ENCODE results near the gene DPEP2NB. TPM values are rescaled to one million over a fixed set of nuclear protein-coding genes. Genes with fewer than 3 reads are reported as not detected.
"Not testable (repeated sequence)": the region's sequence is repeated elsewhere in the genome, so short reads cannot be mapped to it uniquely, and the experiment has no call there.

Gene DPEP2NB
- total RNA-seq, 1 donor from 2014 or later = not detected

DNA sequence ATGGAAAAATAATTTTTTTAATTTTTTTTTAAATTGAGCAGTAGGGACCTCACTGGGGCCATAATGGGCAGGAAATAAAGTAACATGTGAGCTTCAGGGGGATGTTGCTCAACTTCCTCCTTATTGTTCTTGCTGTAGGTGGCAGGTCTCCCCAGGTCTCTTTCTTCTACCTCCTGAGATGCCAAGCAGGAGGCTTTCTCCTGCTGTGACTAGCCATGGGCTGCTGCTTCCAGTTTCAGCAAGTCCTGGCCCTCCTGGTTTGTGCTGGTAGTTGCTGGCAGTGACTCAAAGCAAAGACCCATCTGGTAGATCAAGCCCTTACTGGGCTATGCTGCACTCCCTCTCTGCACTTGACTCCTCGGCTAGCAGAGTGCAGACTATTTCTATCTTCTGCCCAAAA is 2.3 kb downstream of the DPEP2NB start:
- TF ChIP-seq, protein P1, sequence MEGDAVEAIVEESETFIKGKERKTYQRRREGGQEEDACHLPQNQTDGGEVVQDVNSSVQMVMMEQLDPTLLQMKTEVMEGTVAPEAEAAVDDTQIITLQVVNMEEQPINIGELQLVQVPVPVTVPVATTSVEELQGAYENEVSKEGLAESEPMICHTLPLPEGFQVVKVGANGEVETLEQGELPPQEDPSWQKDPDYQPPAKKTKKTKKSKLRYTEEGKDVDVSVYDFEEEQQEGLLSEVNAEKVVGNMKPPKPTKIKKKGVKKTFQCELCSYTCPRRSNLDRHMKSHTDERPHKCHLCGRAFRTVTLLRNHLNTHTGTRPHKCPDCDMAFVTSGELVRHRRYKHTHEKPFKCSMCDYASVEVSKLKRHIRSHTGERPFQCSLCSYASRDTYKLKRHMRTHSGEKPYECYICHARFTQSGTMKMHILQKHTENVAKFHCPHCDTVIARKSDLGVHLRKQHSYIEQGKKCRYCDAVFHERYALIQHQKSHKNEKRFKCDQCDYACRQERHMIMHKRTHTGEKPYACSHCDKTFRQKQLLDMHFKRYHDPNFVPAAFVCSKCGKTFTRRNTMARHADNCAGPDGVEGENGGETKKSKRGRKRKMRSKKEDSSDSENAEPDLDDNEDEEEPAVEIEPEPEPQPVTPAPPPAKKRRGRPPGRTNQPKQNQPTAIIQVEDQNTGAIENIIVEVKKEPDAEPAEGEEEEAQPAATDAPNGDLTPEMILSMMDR (IDR thresholded peaks at IDR 0.05) = no peak

DNA sequence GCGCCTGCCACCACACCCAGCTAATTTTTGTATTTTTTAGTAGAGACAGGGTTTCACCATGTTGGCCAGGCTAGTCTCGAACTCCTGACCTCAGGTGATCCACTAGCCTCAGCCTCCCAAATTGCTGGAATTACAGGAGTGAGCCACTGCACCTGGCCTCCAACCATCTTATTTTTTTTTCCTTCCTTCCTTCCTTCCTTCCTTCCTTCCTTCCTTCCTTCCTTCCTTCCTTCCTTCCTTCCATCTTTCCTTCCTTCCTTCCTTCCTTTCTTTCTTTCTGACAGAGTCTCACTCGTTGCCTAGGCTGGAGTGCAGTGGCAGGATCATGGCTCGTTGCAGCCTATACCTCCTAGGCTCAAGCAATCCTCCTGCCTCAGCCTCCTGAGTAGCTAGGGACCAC is 5.8 kb downstream of the DPEP2NB start:
- H3K27me3 Mint-ChIP-seq (ENCODE audit: unreplicated experiment); H3K4me3 Mint-ChIP-seq (ENCODE audit: unreplicated experiment); H3K27ac Mint-ChIP-seq (ENCODE audit: unreplicated experiment); DNase-seq (ENCODE audit: extremely low spot score, unreplicated experiment); H3K4me1 Mint-ChIP-seq (ENCODE audit: unreplicated experiment); H3K36me3 Mint-ChIP-seq (ENCODE audit: unreplicated experiment); H3K9me3 Mint-ChIP-seq (ENCODE audit: unreplicated experiment): not testable (repeated sequence)

More for the DNA sequence above, 2.3 kb downstream of the DPEP2NB start:
- Mint-ChIP-seq H3K4me1 (ENCODE audit: unreplicated experiment) (no peaks in the 10 kb centered on the region), H3K36me3 (ENCODE audit: unreplicated experiment) (no peaks in the 10 kb centered on the region), H3K27ac (ENCODE audit: unreplicated experiment) (no peak overlapping the region), H3K27me3 (ENCODE audit: unreplicated experiment) (no peaks in the 10 kb centered on the region), H3K4me3 (ENCODE audit: unreplicated experiment) (no peak overlapping the region), H3K9me3 (ENCODE audit: unreplicated experiment) (no peaks in the 10 kb centered on the region)
- no peak for DNase-seq (ENCODE audit: extremely low spot score, unreplicated experiment)

DNA sequence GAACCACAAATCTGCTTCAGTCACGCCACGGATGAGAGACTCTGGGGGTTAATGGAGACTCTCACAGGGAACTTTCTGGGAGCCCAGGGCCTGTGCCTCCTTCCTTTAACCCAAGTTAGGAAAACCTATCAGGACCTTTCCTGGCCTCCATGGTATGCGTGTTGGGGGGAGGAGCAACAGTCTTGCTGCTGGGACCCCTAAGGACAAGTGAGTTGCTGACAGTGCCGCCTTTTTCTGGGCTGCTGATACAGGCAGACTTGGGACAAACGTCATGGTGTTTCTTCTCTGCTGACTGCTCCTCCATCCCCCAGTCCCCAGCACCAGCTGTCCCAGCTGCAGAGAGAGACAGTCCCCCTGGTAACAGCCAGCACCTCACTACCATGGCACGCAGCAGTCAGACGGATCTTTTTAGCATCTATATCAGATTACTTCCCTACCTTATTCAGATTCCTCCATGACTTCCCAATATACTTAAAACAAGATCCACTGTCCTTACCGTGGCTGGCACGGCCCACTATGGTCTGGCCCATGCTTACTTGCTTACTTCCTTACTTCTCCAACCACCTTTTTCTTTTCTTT is 6.5 kb downstream of the DPEP2NB start:
- Mint-ChIP-seq H3K4me1 (ENCODE audit: unreplicated experiment) (peaks cover 9% of the 10 kb centered on the region), H3K9me3 (ENCODE audit: unreplicated experiment) (no peaks in the 10 kb centered on the region), H3K4me3 (ENCODE audit: unreplicated experiment) (no peak overlapping the region), H3K36me3 (ENCODE audit: unreplicated experiment) (no peaks in the 10 kb centered on the region), H3K27me3 (ENCODE audit: unreplicated experiment) (no peaks in the 10 kb centered on the region), H3K27ac (ENCODE audit: unreplicated experiment) (no peak overlapping the region)
- TF ChIP-seq, protein P1 (IDR thresholded peaks at IDR 0.05) = no peak
- no peak for DNase-seq (ENCODE audit: extremely low spot score, unreplicated experiment)

DNA sequence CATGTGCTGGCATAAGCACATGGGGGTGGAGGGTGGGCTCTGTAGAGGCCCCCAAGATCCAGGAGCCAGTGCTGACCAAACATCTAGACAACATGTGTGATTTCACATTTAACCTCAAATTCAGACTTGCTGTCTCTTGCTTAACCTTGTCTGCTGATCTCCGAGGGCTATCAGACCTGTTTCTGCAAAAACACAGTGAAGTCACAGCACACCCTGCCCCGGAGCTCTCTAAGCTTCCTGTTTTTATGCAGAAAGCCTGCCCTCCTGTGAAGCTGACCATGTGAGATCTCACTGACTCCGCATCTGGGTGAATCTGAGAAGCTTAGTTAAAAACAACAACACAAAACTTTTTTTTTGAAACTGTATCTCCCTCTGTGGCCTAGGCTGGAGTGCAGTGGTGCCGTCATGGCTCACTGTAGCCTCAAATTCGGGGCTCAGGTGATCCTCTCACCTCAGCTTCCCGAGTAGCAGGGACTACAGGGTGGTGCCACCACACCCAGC is 9.9 kb downstream of the DPEP2NB start:
- no peaks in the 10 kb centered on the region for H3K27me3 Mint-ChIP-seq (ENCODE audit: unreplicated experiment)
- H3K9me3 Mint-ChIP-seq (ENCODE audit: unreplicated experiment) = no peaks in the 10 kb centered on the region
- peak overlapping the region; percentile 67 for H3K27ac Mint-ChIP-seq (ENCODE audit: unreplicated experiment)
- H3K4me3 Mint-ChIP-seq (ENCODE audit: unreplicated experiment) = no peak overlapping the region
- TF ChIP-seq, protein P1 (IDR thresholded peaks at IDR 0.05) = no peak
- H3K36me3 Mint-ChIP-seq (ENCODE audit: unreplicated experiment) = no peaks in the 10 kb centered on the region
- peaks cover 9% of the 10 kb centered on the region for H3K4me1 Mint-ChIP-seq (ENCODE audit: unreplicated experiment)
- DNase-seq (ENCODE audit: extremely low spot score, unreplicated experiment) = no peak

DNA sequence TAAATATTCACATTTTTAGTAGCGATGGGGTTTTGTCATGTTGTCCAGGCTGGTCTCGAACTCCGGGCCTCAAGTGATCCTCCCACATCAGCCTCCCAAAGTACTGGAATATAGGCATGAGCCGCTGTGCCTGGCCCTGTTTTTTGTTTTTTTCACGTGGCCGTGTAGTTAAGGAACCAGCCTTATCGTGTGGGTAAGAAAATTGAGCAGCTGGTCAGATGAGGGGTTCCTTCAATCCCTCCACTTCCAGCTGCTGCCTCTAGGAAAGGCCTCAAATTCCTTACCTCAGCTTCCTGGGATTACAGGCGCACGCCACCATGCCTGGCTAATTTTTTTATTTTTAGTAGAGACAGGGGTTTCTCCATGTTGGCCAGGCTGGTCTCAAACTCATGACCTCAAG is 10.5 kb downstream of the DPEP2NB start:
- Mint-ChIP-seq H3K27me3 (ENCODE audit: unreplicated experiment) (no peaks in the 10 kb centered on the region), H3K9me3 (ENCODE audit: unreplicated experiment) (no peaks in the 10 kb centered on the region), H3K4me3 (ENCODE audit: unreplicated experiment) (no peak overlapping the region), H3K4me1 (ENCODE audit: unreplicated experiment) (peaks cover 9% of the 10 kb centered on the region), H3K27ac (ENCODE audit: unreplicated experiment) (peak overlapping the region; percentile 67), H3K36me3 (ENCODE audit: unreplicated experiment) (no peaks in the 10 kb centered on the region)
- DNase-seq (ENCODE audit: extremely low spot score, unreplicated experiment) = no peak
- TF ChIP-seq, protein P1 (IDR thresholded peaks at IDR 0.05) = no peak
